ENCODE results near the gene KLHL40.

The KLHL40 gene

DNA sequence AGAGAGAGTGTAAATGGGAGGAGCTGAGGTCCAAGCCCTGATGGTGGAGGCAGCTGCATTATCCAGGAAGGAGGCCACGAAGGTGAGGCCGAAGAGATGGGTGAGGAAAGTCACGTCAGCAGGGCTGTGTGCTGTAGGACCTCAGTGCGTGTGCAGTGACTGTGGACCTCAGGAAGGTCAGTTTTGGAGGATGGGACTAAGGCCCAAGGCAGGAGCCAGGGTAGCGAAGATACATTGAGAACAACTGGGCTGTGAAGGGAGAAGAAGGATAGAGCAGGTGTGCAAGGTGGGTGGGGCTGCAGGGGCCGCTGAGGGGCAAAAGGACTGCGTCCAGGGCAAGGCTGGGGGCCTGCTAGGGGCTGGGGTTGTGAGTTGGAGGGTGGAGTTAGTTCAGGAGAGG, 4.9 kb downstream of the KLHL40 start:
- H3K27ac ChIP-seq (ENCODE audit: low read length), result no peak overlapping the region
- H3K79me2 ChIP-seq (ENCODE audit: low read length), result no peaks in the 10 kb centered on the region
- H3F3A ChIP-seq (ENCODE audit: insufficient read depth, low read length), result no peaks in the 10 kb centered on the region
- H3K4me1 ChIP-seq (ENCODE audit: low read length), result no peaks in the 10 kb centered on the region
- no peaks in the 10 kb centered on the region for H4K20me1 ChIP-seq (ENCODE audit: insufficient read depth, low read length)
- H3K9me3 ChIP-seq (replicated peaks; ENCODE audit: insufficient read depth, low read length), result no peaks in the 10 kb centered on the region
- TF ChIP-seq EZH2phosphoT487 (IDR thresholded peaks at IDR 0.05; ENCODE audit: low read length) (no peak), EZH2 (optimal IDR thresholded peaks at IDR 0.05; ENCODE audit: low read depth, low read length) (no peak)
- TF ChIP-seq, protein P1, sequence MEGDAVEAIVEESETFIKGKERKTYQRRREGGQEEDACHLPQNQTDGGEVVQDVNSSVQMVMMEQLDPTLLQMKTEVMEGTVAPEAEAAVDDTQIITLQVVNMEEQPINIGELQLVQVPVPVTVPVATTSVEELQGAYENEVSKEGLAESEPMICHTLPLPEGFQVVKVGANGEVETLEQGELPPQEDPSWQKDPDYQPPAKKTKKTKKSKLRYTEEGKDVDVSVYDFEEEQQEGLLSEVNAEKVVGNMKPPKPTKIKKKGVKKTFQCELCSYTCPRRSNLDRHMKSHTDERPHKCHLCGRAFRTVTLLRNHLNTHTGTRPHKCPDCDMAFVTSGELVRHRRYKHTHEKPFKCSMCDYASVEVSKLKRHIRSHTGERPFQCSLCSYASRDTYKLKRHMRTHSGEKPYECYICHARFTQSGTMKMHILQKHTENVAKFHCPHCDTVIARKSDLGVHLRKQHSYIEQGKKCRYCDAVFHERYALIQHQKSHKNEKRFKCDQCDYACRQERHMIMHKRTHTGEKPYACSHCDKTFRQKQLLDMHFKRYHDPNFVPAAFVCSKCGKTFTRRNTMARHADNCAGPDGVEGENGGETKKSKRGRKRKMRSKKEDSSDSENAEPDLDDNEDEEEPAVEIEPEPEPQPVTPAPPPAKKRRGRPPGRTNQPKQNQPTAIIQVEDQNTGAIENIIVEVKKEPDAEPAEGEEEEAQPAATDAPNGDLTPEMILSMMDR (IDR thresholded peaks at IDR 0.05; ENCODE audit: low read length), result no peak
- no peaks in the 10 kb centered on the region for H3K9me2 ChIP-seq (replicated peaks; ENCODE audit: insufficient read depth, low read length)
- H3K36me3 ChIP-seq (replicated peaks; ENCODE audit: insufficient read depth, low read length), result no peaks in the 10 kb centered on the region
- peaks cover 5% of the 10 kb centered on the region for H3K27me3 ChIP-seq (replicated peaks; ENCODE audit: insufficient read depth, low read length)
- no peak for DNase-seq
- H3K4me2 ChIP-seq (ENCODE audit: low read depth, low read length), result no peak overlapping the region
- H3K4me3 ChIP-seq (ENCODE audit: low read length), result no peak overlapping the region
- no peak overlapping the region for H3K9ac ChIP-seq (ENCODE audit: low read length)
- H2AFZ ChIP-seq (ENCODE audit: low read length), result no peak overlapping the region

DNA sequence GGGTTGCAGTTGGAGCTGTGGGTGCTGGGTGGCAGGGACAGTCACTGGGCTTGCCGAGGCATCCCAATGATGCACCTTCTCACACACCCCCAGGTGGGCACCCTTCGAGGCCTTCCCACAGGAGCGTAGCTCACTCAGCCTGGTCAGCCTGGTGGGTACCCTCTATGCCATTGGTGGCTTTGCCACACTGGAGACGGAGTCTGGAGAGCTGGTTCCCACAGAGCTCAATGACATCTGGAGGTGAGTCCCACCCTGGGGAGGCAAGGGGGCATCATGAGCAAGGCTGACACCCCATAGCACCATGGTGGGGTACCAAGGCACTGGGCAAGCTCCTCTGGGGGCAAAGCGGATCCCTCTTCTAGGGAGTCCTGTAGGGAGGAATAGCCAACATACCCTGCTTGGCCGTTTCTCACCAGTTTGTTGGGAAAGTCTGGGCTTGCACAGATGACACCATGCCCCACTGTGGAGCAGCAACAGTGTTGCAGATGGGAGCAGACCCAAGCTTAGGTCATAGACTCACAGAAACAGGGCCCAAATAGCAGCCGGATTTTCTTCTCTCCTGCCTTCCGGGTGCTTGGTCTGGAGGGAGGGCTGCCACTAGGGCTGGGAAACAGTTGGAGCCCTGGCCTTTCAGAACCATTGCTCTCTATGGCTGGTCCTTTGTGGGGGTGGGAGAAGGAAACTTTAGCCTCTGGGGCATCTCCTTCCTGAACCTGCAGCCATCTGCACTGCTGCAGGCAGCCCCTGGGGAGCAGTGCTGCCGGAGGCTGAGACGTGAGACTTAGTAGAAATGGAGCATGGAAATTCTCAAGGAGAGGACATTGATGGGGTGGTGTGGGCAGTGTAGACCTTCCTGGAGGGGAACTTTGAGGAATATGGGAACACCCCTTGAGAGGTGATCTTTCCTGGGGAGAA, 5.7 kb downstream of the KLHL40 start:
- H2AFZ ChIP-seq (ENCODE audit: low read length), result no peak overlapping the region
- no peaks in the 10 kb centered on the region for H3K4me1 ChIP-seq (ENCODE audit: low read length)
- H3K36me3 ChIP-seq (replicated peaks; ENCODE audit: insufficient read depth, low read length), result no peaks in the 10 kb centered on the region
- H3F3A ChIP-seq (ENCODE audit: insufficient read depth, low read length), result no peaks in the 10 kb centered on the region
- no peaks in the 10 kb centered on the region for H3K79me2 ChIP-seq (ENCODE audit: low read length)
- no peak for DNase-seq
- H3K27me3 ChIP-seq (replicated peaks; ENCODE audit: insufficient read depth, low read length), result peaks cover 8% of the 10 kb centered on the region
- TF ChIP-seq EZH2phosphoT487 (IDR thresholded peaks at IDR 0.05; ENCODE audit: low read length) (no peak), EZH2 (optimal IDR thresholded peaks at IDR 0.05; ENCODE audit: low read depth, low read length) (no peak)
- TF ChIP-seq, protein P1 (IDR thresholded peaks at IDR 0.05; ENCODE audit: low read length), result no peak
- H3K9me2 ChIP-seq (replicated peaks; ENCODE audit: insufficient read depth, low read length), result no peaks in the 10 kb centered on the region
- H4K20me1 ChIP-seq (ENCODE audit: insufficient read depth, low read length), result no peaks in the 10 kb centered on the region
- no peak overlapping the region for H3K27ac ChIP-seq (ENCODE audit: low read length)
- H3K4me2 ChIP-seq (ENCODE audit: low read depth, low read length), result no peak overlapping the region
- no peak overlapping the region for H3K9ac ChIP-seq (ENCODE audit: low read length)
- H3K9me3 ChIP-seq (replicated peaks; ENCODE audit: insufficient read depth, low read length), result no peaks in the 10 kb centered on the region
- H3K4me3 ChIP-seq (ENCODE audit: low read length), result no peak overlapping the region

DNA sequence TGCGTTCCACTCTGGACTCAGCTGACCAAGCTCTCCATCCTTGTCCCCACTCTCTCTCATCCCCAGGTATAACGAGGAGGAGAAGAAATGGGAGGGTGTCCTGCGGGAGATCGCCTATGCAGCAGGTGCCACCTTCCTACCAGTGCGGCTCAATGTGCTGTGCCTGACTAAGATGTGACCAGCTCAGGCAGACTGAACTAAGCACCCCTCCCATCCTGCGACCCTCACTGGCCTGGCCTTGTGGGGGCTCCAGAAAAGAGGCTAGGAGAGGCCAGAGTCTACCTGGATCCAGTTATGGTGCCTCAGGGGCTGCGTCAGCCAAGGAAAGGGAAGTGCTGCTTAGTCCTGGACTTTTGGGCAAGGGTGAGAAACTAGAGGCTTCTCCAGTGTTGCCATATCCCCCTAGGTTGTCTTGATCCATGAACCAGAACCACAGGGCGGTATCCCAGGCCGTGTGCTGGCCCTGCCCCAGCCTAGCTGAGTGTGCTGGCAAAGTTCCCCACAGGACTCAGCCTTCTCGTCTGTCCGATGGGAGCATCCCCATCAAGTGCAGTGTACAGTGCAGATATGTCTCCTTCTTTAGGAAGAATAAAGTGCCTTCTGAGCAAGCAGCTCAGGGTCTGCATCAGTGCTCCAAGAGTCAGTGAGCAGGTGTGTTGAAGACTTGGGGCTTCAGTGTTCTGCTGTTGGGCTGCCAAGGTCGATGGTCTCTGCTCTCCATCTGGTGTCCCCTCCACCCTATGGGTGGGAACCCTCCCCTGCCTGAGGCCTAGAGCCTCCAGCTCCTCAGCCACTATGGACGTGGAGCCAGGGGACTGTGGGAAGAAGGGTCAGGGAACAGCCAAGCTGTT, 6.7 kb downstream of the KLHL40 start:
- Histone ChIP-seq H3K79me2 (ENCODE audit: low read length) (no peaks in the 10 kb centered on the region), H3K36me3 (replicated peaks; ENCODE audit: insufficient read depth, low read length) (no peaks in the 10 kb centered on the region)

More for the DNA sequence above, 6.7 kb downstream of the KLHL40 start:
- Histone ChIP-seq H3K9ac (ENCODE audit: low read length) (no peak overlapping the region), H3K4me1 (ENCODE audit: low read length) (no peaks in the 10 kb centered on the region), H2AFZ (ENCODE audit: low read length) (no peak overlapping the region), H3K27me3 (replicated peaks; ENCODE audit: insufficient read depth, low read length) (peaks cover 8% of the 10 kb centered on the region), H3K9me3 (replicated peaks; ENCODE audit: insufficient read depth, low read length) (no peaks in the 10 kb centered on the region), H3K27ac (ENCODE audit: low read length) (no peak overlapping the region), H3K4me2 (ENCODE audit: low read depth, low read length) (no peak overlapping the region), H3K9me2 (replicated peaks; ENCODE audit: insufficient read depth, low read length) (no peaks in the 10 kb centered on the region), H3K4me3 (ENCODE audit: low read length) (no peak overlapping the region), H4K20me1 (ENCODE audit: insufficient read depth, low read length) (no peaks in the 10 kb centered on the region), H3F3A (ENCODE audit: insufficient read depth, low read length) (no peaks in the 10 kb centered on the region)
- TF ChIP-seq EZH2 (optimal IDR thresholded peaks at IDR 0.05; ENCODE audit: low read depth, low read length) (no peak), EZH2phosphoT487 (IDR thresholded peaks at IDR 0.05; ENCODE audit: low read length) (no peak)
- TF ChIP-seq, protein P1 (IDR thresholded peaks at IDR 0.05; ENCODE audit: low read length), result no peak
- DNase-seq, result no peak
